Ureter (tissue), 1 donor: ENCODE measurements around the gene TAF3. TPM values are rescaled to one million over a fixed set of nuclear protein-coding genes. Genes with fewer than 3 reads are reported as not detected.
A peak's percentile ranks its signal among the peaks of the same experiment; 100 is the strongest.
"Not testable (repeated sequence)": the region's sequence is repeated elsewhere in the genome, so short reads cannot be mapped to it uniquely, and the experiment has no call there.

Source experiments
- DNase-seq: peaks from one replicate; pipeline ENCODE4 v3.0.0-alpha.2; 2020; ENCODE audit warnings: low spot score
- total RNA-seq: library from RNA; stranded (reverse); gene quantifications from one replicate; pipeline ENCODE4 v1.2.4, GENCODE V29; 2023
- donor health status: DM: yes; HTN: yes; CAD: no.

The TAF3 gene
- total RNA-seq, 1 donor from 2014 or later: 10.0 TPM

GRCh38 chr10:7971949-7972348 lies 153.6 kb downstream of the TAF3 start:
- no peak for DNase-seq

- DNase-seq: no peak
Observed at GRCh38 chr10:7972367-7972766, 154.1 kb downstream of the TAF3 start.

GRCh38 chr10:7980196-7980595 lies 161.9 kb downstream of the TAF3 start:
- no peak for DNase-seq

- DNase-seq: no peak
Observed at GRCh38 chr10:7982727-7983126, 164.4 kb downstream of the TAF3 start.

GRCh38 chr10:7984325-7984724 lies 166.0 kb downstream of the TAF3 start:
- DNase-seq: no peak

- DNase-seq: no peak
Observed at GRCh38 chr10:7984896-7985295, 166.6 kb downstream of the TAF3 start.

GRCh38 chr10:7986851-7987250 lies 168.5 kb downstream of the TAF3 start:
- DNase-seq: no peak

GRCh38 chr10:7988989-7989388 lies 170.7 kb downstream of the TAF3 start:
- DNase-seq: no peak

- DNase-seq: no peak
Observed at GRCh38 chr10:7998831-7999230, 180.5 kb downstream of the TAF3 start.

GRCh38 chr10:8004469-8005000 lies 186.2 kb downstream of the TAF3 start:
- DNase-seq: no peak

GRCh38 chr10:8006274-8006999 lies 188.1 kb downstream of the TAF3 start:
- DNase-seq: no peak

GRCh38 chr10:8009031-8009430 lies 190.7 kb downstream of the TAF3 start:
- no peak for DNase-seq

GRCh38 chr10:8013006-8013405 lies 194.7 kb downstream of the TAF3 start:
- no peak for DNase-seq

- peak; percentile 56 for DNase-seq
Observed at GRCh38 chr10:8013619-8014018, 195.3 kb downstream of the TAF3 start.

- no peak for DNase-seq
Observed at GRCh38 chr10:8014649-8015048, 196.3 kb downstream of the TAF3 start.

- DNase-seq: no peak
Observed at GRCh38 chr10:8017277-8017676, 199.0 kb downstream of the TAF3 start.

- DNase-seq: no peak
Observed at GRCh38 chr10:8023321-8023720, 205.0 kb downstream of the TAF3 start.

- no peak for DNase-seq
Observed at GRCh38 chr10:8023851-8024250, 205.5 kb downstream of the TAF3 start.

- peak; percentile 42 for DNase-seq
Observed at GRCh38 chr10:8026349-8027259, 208.3 kb downstream of the TAF3 start.

- DNase-seq: not testable (repeated sequence)
Observed at GRCh38 chr10:8031211-8031610, 212.9 kb downstream of the TAF3 start.

- DNase-seq: no peak
Observed at GRCh38 chr10:8032558-8032957, 214.3 kb downstream of the TAF3 start.

GRCh38 chr10:8033812-8034465 lies 215.6 kb downstream of the TAF3 start:
- DNase-seq: no peak
